ENCODE measurements around the gene SPI1. TPM values are rescaled to one million over a fixed set of nuclear protein-coding genes. Genes with fewer than 3 reads are reported as not detected.

Gene SPI1
- polyA plus RNA-seq, 1 donor (not counting 4 experiments of a cell fraction or from before 2014, with no cell fraction given), result not detected

GRCh38 chr11:47356129-47356997 lies 22.0 kb downstream of the SPI1 start:
- Histone ChIP-seq H3K9me3 (ENCODE audit: control insufficient read depth, low read depth, low read length) (no peaks in the 10 kb centered on the region), H3K4me3 (ENCODE audit: control insufficient read depth in 2 of 3, extremely low read depth in 1 of 3, insufficient read depth in 2 of 3, low read depth in 1 of 3, low read length in 3 of 3) (no peak overlapping the region), H3K79me2 (ENCODE audit: control insufficient read depth, insufficient read depth, low read length) (no peaks in the 10 kb centered on the region), H2AFZ (ENCODE audit: control insufficient read depth, low read length) (no peak overlapping the region), H3K4me1 (ENCODE audit: control insufficient read depth, extremely low read depth, insufficient read depth, low read length) (peaks cover 6% of the 10 kb centered on the region), H3K4me2 (ENCODE audit: control insufficient read depth, extremely low read depth, insufficient read depth, low read depth, low read length) (no peak overlapping the region), H4K20me1 (ENCODE audit: control insufficient read depth, extremely low read depth, insufficient read depth, low read length) (no peaks in the 10 kb centered on the region), H3K9ac (ENCODE audit: control insufficient read depth, extremely low read depth, insufficient read depth, low read length) (no peak overlapping the region), H3K27ac (ENCODE audit: control insufficient read depth, insufficient read depth, low read length) (no peak overlapping the region), H3K27me3 (ENCODE audit: control insufficient read depth, extremely low read depth, insufficient read depth, low read length) (no peaks in the 10 kb centered on the region), H3K36me3 (ENCODE audit: control insufficient read depth in 2 of 2, extremely low read depth in 1 of 2, insufficient read depth in 2 of 2, low read length in 2 of 2) (no peaks in the 10 kb centered on the region), H3K9me1 (ENCODE audit: control insufficient read depth, extremely low read depth, insufficient read depth, low read length) (no peaks in the 10 kb centered on the region)
- TF ChIP-seq CTCF (optimal IDR thresholded peaks at IDR 0.05 in 1 of 3, IDR thresholded peaks at IDR 0.05 in 1 of 3, conservative IDR thresholded peaks at IDR 0.05 in 1 of 3; ENCODE audit: extremely low read depth in 1 of 3, insufficient read depth in 2 of 3, low read length in 3 of 3) (no peak), EZH2 (IDR thresholded peaks at IDR 0.05; ENCODE audit: low read length) (no peak)
- FAIRE-seq (no peak), DNase-seq (ENCODE audit: low read depth, low spot score) (no peak)
- dilution Hi-C loops (cut with MboI; ENCODE audit: extremely low pct_ligation_motif_present, low sequenced_read_pairs), result no loop called here

- no peak overlapping the region for H3K27ac ChIP-seq (ENCODE audit: control insufficient read depth, insufficient read depth, low read length)
- peak; percentile 75 for DNase-seq (ENCODE audit: low read depth, low spot score)
- no peaks in the 10 kb centered on the region for H3K9me3 ChIP-seq (ENCODE audit: control insufficient read depth, low read depth, low read length)
- H3K9ac ChIP-seq (ENCODE audit: control insufficient read depth, extremely low read depth, insufficient read depth, low read length), result no peak overlapping the region
- H3K4me2 ChIP-seq (ENCODE audit: control insufficient read depth, extremely low read depth, insufficient read depth, low read depth, low read length), result peak overlapping the region; percentile 58
- H3K79me2 ChIP-seq (ENCODE audit: control insufficient read depth, insufficient read depth, low read length), result no peaks in the 10 kb centered on the region
- H4K20me1 ChIP-seq (ENCODE audit: control insufficient read depth, extremely low read depth, insufficient read depth, low read length), result no peaks in the 10 kb centered on the region
- peaks cover 6% of the 10 kb centered on the region for H3K4me1 ChIP-seq (ENCODE audit: control insufficient read depth, extremely low read depth, insufficient read depth, low read length)
- no peak for TF ChIP-seq EZH2 (IDR thresholded peaks at IDR 0.05; ENCODE audit: low read length)
- peak; percentile 99 to 100 (median 100) for TF ChIP-seq CTCF (optimal IDR thresholded peaks at IDR 0.05 in 1 of 3, IDR thresholded peaks at IDR 0.05 in 1 of 3, conservative IDR thresholded peaks at IDR 0.05 in 1 of 3; ENCODE audit: extremely low read depth in 1 of 3, insufficient read depth in 2 of 3, low read length in 3 of 3)
- H2AFZ ChIP-seq (ENCODE audit: control insufficient read depth, low read length), result peak overlapping the region; percentile 26
- no peaks in the 10 kb centered on the region for H3K36me3 ChIP-seq (ENCODE audit: control insufficient read depth in 2 of 2, extremely low read depth in 1 of 2, insufficient read depth in 2 of 2, low read length in 2 of 2)
- dilution Hi-C loops (cut with MboI; ENCODE audit: extremely low pct_ligation_motif_present, low sequenced_read_pairs), result no loop called here
- no peaks in the 10 kb centered on the region for H3K27me3 ChIP-seq (ENCODE audit: control insufficient read depth, extremely low read depth, insufficient read depth, low read length)
- H3K9me1 ChIP-seq (ENCODE audit: control insufficient read depth, extremely low read depth, insufficient read depth, low read length), result no peaks in the 10 kb centered on the region
- peak overlapping the region in 2 of 3 experiments; percentile 26 to 32 for H3K4me3 ChIP-seq (ENCODE audit: control insufficient read depth in 2 of 3, extremely low read depth in 1 of 3, insufficient read depth in 2 of 3, low read depth in 1 of 3, low read length in 3 of 3)
- peak; percentile 93 for FAIRE-seq
Observed at GRCh38 chr11:47355283-47356128, 22.8 kb downstream of the SPI1 start.

All from keratinocyte (primary cell).